Mesenchymal stem cell (in vitro differentiated cells and primary cell): ENCODE measurements around the gene PKMYT1.

Experiments
- DNase-seq: peaks from one replicate; pipeline ENCODE4 v3.0.0-alpha.2; 2013
- H2AFZ ChIP-seq: one replicate; pipeline ENCODE4 v1.6.1; 2013; ENCODE audit warnings: low read depth, mild to moderate bottlenecking, control low read depth, inconsistent platforms, low read length, moderate library complexity
- H2AK5ac ChIP-seq: 2 replicates; pipeline ENCODE4 v1.6.1; 2013; ENCODE audit warnings: low read length, moderate library complexity, mild to moderate bottlenecking, inconsistent platforms; ENCODE audit not compliant: severe bottlenecking
- H2BK120ac ChIP-seq: one replicate; pipeline ENCODE4 v1.6.1; 2013; ENCODE audit warnings: low read depth, mild to moderate bottlenecking, inconsistent platforms, low read length, moderate library complexity
- H2BK12ac ChIP-seq, 2 experiments: one replicate each; pipeline ENCODE4 v1.6.1; 2013; ENCODE audit warnings: inconsistent platforms in 2 of 2, low read length in 2 of 2, mild to moderate bottlenecking in 2 of 2, moderate library complexity in 2 of 2, control low read depth in 1 of 2
- H2BK15ac ChIP-seq: one replicate; pipeline ENCODE4 v1.6.1; 2013; ENCODE audit warnings: mild to moderate bottlenecking, low read depth, inconsistent platforms; ENCODE audit not compliant: poor library complexity, severe bottlenecking
- H2BK5ac ChIP-seq: 2 replicates; pipeline ENCODE4 v1.6.1; 2013; ENCODE audit warnings: low read depth, mild to moderate bottlenecking, low read length, control low read depth, inconsistent platforms; ENCODE audit not compliant: poor library complexity, severe bottlenecking
- H3K14ac ChIP-seq, 2 experiments: one replicate each; pipeline ENCODE4 v1.6.1; 2013; ENCODE audit warnings: inconsistent platforms in 2 of 2, low read length in 2 of 2, control low read depth in 1 of 2, mild to moderate bottlenecking in 1 of 2, moderate library complexity in 1 of 2
- H3K18ac ChIP-seq, 2 experiments: one replicate each; pipeline ENCODE4 v1.6.1; 2013; ENCODE audit warnings: inconsistent platforms in 2 of 2, low read length in 2 of 2, control low read depth in 1 of 2, low read depth in 1 of 2, mild to moderate bottlenecking in 1 of 2
- H3K23ac ChIP-seq, 2 experiments: one replicate each; pipeline ENCODE4 v1.6.1; 2013; ENCODE audit warnings: inconsistent platforms in 2 of 2, low read length in 2 of 2, mild to moderate bottlenecking in 2 of 2, moderate library complexity in 2 of 2, control low read depth in 1 of 2
- H3K27ac ChIP-seq: 2 replicates; pipeline ENCODE4 v1.5.1; 2013; ENCODE audit warnings: mild to moderate bottlenecking, moderate library complexity, low read length, control low read depth, inconsistent platforms; ENCODE audit not compliant: poor library complexity, severe bottlenecking
- H3K27me3 ChIP-seq, 2 experiments: 2 replicates each; pipeline versions ENCODE4 v1.6.1 to v1.7.0; 2013; ENCODE audit warnings: low read length in 2 of 2, mild to moderate bottlenecking in 2 of 2, moderate library complexity in 2 of 2, control low read depth in 1 of 2, inconsistent platforms in 1 of 2; ENCODE audit not compliant: control insufficient read depth in 1 of 2, insufficient read depth in 1 of 2
- H3K36me3 ChIP-seq, 2 experiments: 2 replicates each; pipeline versions ENCODE4 v1.6.1 to v1.7.0; 2013; ENCODE audit warnings: low read length in 2 of 2, control low read depth in 1 of 2, inconsistent platforms in 1 of 2, low read depth in 1 of 2, mild to moderate bottlenecking in 1 of 2; ENCODE audit not compliant: insufficient read depth in 2 of 2, control insufficient read depth in 1 of 2
- H3K4ac ChIP-seq, 2 experiments: one replicate each; pipeline ENCODE4 v1.6.1; 2013; ENCODE audit warnings: inconsistent platforms in 2 of 2, low read length in 2 of 2, mild to moderate bottlenecking in 2 of 2, moderate library complexity in 2 of 2, control low read depth in 1 of 2, low read depth in 1 of 2
- H3K4me1 ChIP-seq: 2 replicates; pipeline ENCODE4 v1.6.1; 2013; ENCODE audit warnings: low read depth, low read length, control low read depth; ENCODE audit not compliant: control insufficient read depth, insufficient read depth
- H3K4me2 ChIP-seq: 2 replicates; pipeline ENCODE4 v1.6.1; 2013; ENCODE audit warnings: low read length, mild to moderate bottlenecking, inconsistent platforms; ENCODE audit not compliant: poor library complexity, severe bottlenecking
- H3K4me3 ChIP-seq, 2 experiments: 2 replicates each; pipeline versions ENCODE4 v1.5.1 to v1.7.0; 2013; ENCODE audit warnings: low read length in 2 of 2, mild to moderate bottlenecking in 2 of 2, control low read depth in 1 of 2, low read depth in 1 of 2; ENCODE audit not compliant: insufficient read depth in 1 of 2
- H3K79me1 ChIP-seq: replicated peaks from 2 replicates; pipeline ENCODE4 v1.6.1; 2013; ENCODE audit warnings: mild to moderate bottlenecking, control low read depth, low read length, inconsistent platforms; ENCODE audit not compliant: poor library complexity, severe bottlenecking
- H3K9ac ChIP-seq: 2 replicates; pipeline ENCODE4 v1.7.0; 2013; ENCODE audit warnings: mild to moderate bottlenecking, low read length, moderate library complexity
- H3K9me3 ChIP-seq: 2 replicates; pipeline ENCODE4 v1.7.0; 2013; ENCODE audit warnings: mild to moderate bottlenecking, low read length; ENCODE audit not compliant: control insufficient read depth
- H4K8ac ChIP-seq: one replicate; pipeline ENCODE4 v1.6.1; 2013; ENCODE audit warnings: inconsistent platforms, mild to moderate bottlenecking, low read length, moderate library complexity
- H4K91ac ChIP-seq: one replicate; pipeline ENCODE4 v1.6.1; 2013; ENCODE audit warnings: mild to moderate bottlenecking, low read length, inconsistent platforms
- WGBS: methylation state at CpG from one replicate; pipeline ENCODE4 v1.1.7; 2013; ENCODE audit warnings: mixed read lengths; 5-methylcytosine and 5-hydroxymethylcytosine counted together

The PKMYT1 gene

DNA sequence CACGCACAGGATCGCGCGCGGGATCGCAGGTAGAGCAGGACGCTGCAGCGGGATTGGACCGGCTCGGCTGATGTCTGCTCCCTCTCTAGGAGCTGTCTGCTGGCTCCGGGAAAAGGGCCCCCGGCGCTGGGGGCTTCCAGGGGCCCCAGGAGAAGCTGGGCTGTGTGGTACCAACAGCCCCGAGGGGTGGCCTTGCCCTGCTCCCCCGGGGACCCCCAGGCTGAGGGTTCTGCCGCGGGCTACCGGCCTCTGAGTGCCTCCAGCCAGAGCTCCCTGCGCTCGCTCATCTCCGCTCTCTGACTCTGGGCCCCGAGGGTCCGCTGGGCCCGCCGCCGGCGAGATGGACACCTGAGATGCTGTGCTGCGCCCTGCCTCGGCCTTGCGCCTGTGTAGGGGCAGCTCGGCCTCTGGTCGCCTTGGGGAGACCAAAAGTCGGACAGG lies 12.5 kb downstream of the PKMYT1 start:
- 87% methylated on average over 33 of the region's 33 CpGs for whole genome bisulfite sequencing
- Histone ChIP-seq H4K8ac (no peak overlapping the region), H2AFZ (no peak overlapping the region)

DNA sequence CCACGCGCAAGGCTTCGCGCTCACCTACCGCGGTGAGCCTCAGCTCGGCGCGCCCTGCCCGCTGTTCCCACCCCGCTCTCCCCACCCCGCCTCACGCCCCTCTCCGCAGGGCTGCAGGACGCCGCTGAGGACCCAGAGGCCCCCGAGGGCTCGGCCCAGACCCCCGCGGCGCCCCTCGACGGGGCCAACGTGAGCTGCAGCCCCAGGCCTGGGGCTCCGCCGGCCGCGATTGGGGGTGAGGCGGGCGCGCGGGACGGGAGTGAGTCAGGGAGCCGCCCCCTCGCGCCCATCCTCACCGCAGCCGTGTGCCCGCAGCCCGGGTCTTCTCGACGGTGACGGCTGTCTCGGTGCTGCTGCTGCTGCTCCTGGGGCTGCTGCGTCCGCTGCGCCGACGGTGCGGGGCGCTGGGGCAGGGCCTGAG lies 13.0 kb downstream of the PKMYT1 start:
- no peak for DNase-seq
- H3K79me1 ChIP-seq, result peaks cover 11% of the 10 kb centered on the region
- H2BK5ac ChIP-seq, result no peak overlapping the region
- no peak overlapping the region for H4K8ac ChIP-seq
- H2AK5ac ChIP-seq, result no peak overlapping the region
- H3K27ac ChIP-seq, result no peak overlapping the region
- H3K14ac ChIP-seq, result no peak overlapping the region
- H2BK12ac ChIP-seq, result no peak overlapping the region
- H3K4ac ChIP-seq, result no peak overlapping the region
- H4K91ac ChIP-seq, result peak overlapping the region; percentile 21
- H2BK15ac ChIP-seq, result no peak overlapping the region
- H2BK120ac ChIP-seq, result no peak overlapping the region
- peaks cover 60% of the 10 kb centered on the region for H3K4me1 ChIP-seq
- no peaks in the 10 kb centered on the region for H3K9me3 ChIP-seq
- peaks cover 0 to 16% of the 10 kb centered on the region in 2 experiments for H3K36me3 ChIP-seq
- no peak overlapping the region for H3K4me3 ChIP-seq
- H3K9ac ChIP-seq, result no peak overlapping the region
- no peak overlapping the region for H3K18ac ChIP-seq
- H2AFZ ChIP-seq, result no peak overlapping the region
- H3K23ac ChIP-seq, result no peak overlapping the region
- peaks cover 45 to 58% of the 10 kb centered on the region in 2 experiments for H3K27me3 ChIP-seq
- 68% methylated on average over 50 of the region's 51 CpGs for WGBS
- H3K4me2 ChIP-seq, result no peak overlapping the region

More for the DNA sequence above, 12.5 kb downstream of the PKMYT1 start:
- H2BK15ac ChIP-seq, result no peak overlapping the region
- H3K27me3 ChIP-seq, result peaks cover 40 to 53% of the 10 kb centered on the region in 2 experiments
- no peak overlapping the region for H3K9ac ChIP-seq
- no peak overlapping the region for H4K91ac ChIP-seq
- no peak overlapping the region for H2AK5ac ChIP-seq
- H3K4me1 ChIP-seq, result peaks cover 63% of the 10 kb centered on the region
- no peak overlapping the region for H3K14ac ChIP-seq
- no peak overlapping the region for H3K4me2 ChIP-seq
- H3K4ac ChIP-seq, result no peak overlapping the region
- H3K27ac ChIP-seq, result no peak overlapping the region
- no peak overlapping the region for H2BK12ac ChIP-seq
- no peak overlapping the region for H2BK120ac ChIP-seq
- H3K18ac ChIP-seq, result no peak overlapping the region
- no peaks in the 10 kb centered on the region for H3K9me3 ChIP-seq
- H3K79me1 ChIP-seq, result peaks cover 11% of the 10 kb centered on the region
- no peak overlapping the region for H2BK5ac ChIP-seq
- peaks cover 0 to 19% of the 10 kb centered on the region in 2 experiments for H3K36me3 ChIP-seq
- H3K23ac ChIP-seq, result no peak overlapping the region
- no peak overlapping the region for H3K4me3 ChIP-seq
- DNase-seq, result no peak

DNA sequence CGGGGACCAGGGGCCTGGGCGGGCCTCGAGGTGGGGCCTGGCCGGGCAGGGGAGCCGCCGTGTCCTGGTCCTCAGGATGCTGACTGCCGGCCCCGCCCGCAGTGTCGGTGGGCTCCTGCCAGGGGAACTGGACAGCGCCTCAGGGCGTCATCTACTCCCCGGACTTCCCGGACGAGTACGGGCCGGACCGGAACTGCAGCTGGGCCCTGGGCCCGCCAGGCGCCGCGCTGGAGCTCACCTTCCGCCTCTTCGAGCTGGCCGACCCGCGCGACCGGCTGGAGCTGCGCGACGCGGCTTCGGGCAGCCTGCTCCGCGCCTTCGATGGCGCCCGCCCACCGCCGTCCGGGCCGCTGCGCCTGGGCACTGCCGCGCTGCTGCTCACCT lies 13.4 kb downstream of the PKMYT1 start:
- H2BK5ac ChIP-seq, result no peak overlapping the region
- H3K9ac ChIP-seq, result no peak overlapping the region
- peaks cover 11% of the 10 kb centered on the region for H3K79me1 ChIP-seq
- H2AK5ac ChIP-seq, result no peak overlapping the region
- peaks cover 50 to 62% of the 10 kb centered on the region in 2 experiments for H3K27me3 ChIP-seq
- H3K14ac ChIP-seq, result no peak overlapping the region
- H3K18ac ChIP-seq, result no peak overlapping the region
- no peak overlapping the region for H2BK15ac ChIP-seq
- WGBS, result 60% methylated on average over 26 of the region's 46 CpGs
- peaks cover 0 to 12% of the 10 kb centered on the region in 2 experiments for H3K36me3 ChIP-seq
- no peak overlapping the region for H3K23ac ChIP-seq
- no peak overlapping the region for H2AFZ ChIP-seq
- H3K27ac ChIP-seq, result no peak overlapping the region
- DNase-seq, result no peak
- H4K8ac ChIP-seq, result no peak overlapping the region
- H3K4me3 ChIP-seq, result no peak overlapping the region
- no peak overlapping the region for H3K4ac ChIP-seq
- no peak overlapping the region for H4K91ac ChIP-seq
- H2BK12ac ChIP-seq, result no peak overlapping the region
- no peak overlapping the region for H2BK120ac ChIP-seq
- H3K4me2 ChIP-seq, result no peak overlapping the region
- H3K4me1 ChIP-seq, result peaks cover 59% of the 10 kb centered on the region
- no peaks in the 10 kb centered on the region for H3K9me3 ChIP-seq

DNA sequence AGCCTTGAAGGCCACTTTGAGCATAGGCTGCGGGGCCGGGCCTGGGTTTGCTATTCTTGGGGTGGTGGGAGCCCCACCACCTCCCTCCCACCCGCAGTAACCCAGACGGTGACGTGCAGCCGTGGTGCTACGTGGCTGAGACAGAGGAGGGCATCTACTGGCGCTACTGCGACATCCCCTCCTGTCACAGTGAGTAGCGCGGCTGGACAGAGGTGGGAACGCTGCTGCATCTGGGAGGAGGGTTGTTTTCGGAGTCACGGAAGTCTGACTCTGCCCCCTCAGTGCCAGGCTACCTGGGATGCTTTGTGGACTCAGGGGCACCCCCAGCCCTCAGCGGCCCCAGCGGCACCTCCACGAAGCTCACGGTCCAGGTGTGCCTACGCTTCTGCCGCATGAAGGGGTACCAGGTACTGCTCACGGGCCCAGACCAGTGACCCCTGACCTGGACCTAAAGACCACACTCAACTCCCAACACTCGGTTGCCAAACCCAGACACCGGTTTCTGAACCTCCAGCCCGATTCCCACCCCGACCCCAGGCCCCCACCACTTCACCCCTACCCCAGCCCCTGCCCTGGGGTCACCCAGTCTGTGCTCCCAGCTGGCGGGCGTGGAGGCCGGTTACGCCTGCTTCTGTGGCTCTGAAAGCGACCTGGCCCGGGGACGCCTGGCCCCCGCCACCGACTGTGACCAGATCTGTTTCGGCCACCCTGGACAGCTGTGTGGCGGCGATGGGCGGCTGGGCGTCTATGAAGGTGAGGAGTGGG lies 14.0 kb downstream of the PKMYT1 start:
- H3K4me1 ChIP-seq, result peaks cover 54% of the 10 kb centered on the region
- H3K36me3 ChIP-seq, result peaks cover 0 to 7% of the 10 kb centered on the region in 2 experiments
- H3K27me3 ChIP-seq, result peaks cover 50 to 66% of the 10 kb centered on the region in 2 experiments
- H2BK12ac ChIP-seq, result no peak overlapping the region
- H3K4ac ChIP-seq, result no peak overlapping the region
- peaks cover 11% of the 10 kb centered on the region for H3K79me1 ChIP-seq
- H3K18ac ChIP-seq, result no peak overlapping the region
- H3K9ac ChIP-seq, result no peak overlapping the region
- no peak overlapping the region for H3K27ac ChIP-seq
- H2BK5ac ChIP-seq, result no peak overlapping the region
- no peak overlapping the region for H4K91ac ChIP-seq
- no peak overlapping the region for H2AK5ac ChIP-seq
- H4K8ac ChIP-seq, result no peak overlapping the region
- no peak overlapping the region for H2BK120ac ChIP-seq
- H3K14ac ChIP-seq, result no peak overlapping the region
- H3K9me3 ChIP-seq, result no peaks in the 10 kb centered on the region
- no peak overlapping the region for H3K23ac ChIP-seq
- no peak overlapping the region for H3K4me3 ChIP-seq
- no peak for DNase-seq
- H2BK15ac ChIP-seq, result no peak overlapping the region
- no peak overlapping the region for H3K4me2 ChIP-seq
- 93% methylated on average over 38 of the region's 39 CpGs for whole genome bisulfite sequencing
- no peak overlapping the region for H2AFZ ChIP-seq
